Measurements from ENCODE around the gene ZNF23. TPM values are rescaled to one million over a fixed set of nuclear protein-coding genes. Genes with fewer than 3 reads are reported as not detected.

ZNF23 gene
- total and polyA plus RNA-seq, 10 of the 15 experiments (the other 5 are each of a cell fraction or from before 2014, with no cell fraction given): 3.6 to 11.5 (median 8.7) TPM

GRCh38 chr16:71432906-71433305, 29.1 kb downstream of the ZNF23 start (continued):
- TF ChIP-seq BHLHE40 (IDR thresholded peaks at IDR 0.05; ENCODE audit: borderline replicate concordance in 1 of 2, low read depth in 2 of 2, low read length in 1 of 2) (no peak), ESRRA (IDR thresholded peaks at IDR 0.05; ENCODE audit: low read length) (no peak), NFYB (IDR thresholded peaks at IDR 0.05; ENCODE audit: insufficient read depth, low read depth, low read length) (no peak), MYC (IDR thresholded peaks at IDR 0.05; ENCODE audit: insufficient read depth, insufficient read length, insufficient replicate concordance, low read length, severe bottlenecking) (no peak), CHD2 (IDR thresholded peaks at IDR 0.05; ENCODE audit: borderline replicate concordance, low read depth, low read length) (no peak), ZSCAN29 (IDR thresholded peaks at IDR 0.05) (no peak), ZNF217 (IDR thresholded peaks at IDR 0.05) (no peak)
- TF ChIP-seq, protein P1, sequence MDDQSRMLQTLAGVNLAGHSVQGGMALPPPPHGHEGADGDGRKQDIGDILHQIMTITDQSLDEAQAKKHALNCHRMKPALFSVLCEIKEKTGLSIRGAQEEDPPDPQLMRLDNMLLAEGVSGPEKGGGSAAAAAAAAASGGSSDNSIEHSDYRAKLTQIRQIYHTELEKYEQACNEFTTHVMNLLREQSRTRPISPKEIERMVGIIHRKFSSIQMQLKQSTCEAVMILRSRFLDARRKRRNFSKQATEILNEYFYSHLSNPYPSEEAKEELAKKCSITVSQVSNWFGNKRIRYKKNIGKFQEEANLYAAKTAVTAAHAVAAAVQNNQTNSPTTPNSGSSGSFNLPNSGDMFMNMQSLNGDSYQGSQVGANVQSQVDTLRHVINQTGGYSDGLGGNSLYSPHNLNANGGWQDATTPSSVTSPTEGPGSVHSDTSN (IDR thresholded peaks at IDR 0.05; ENCODE audit: insufficient replicate concordance, low read depth, low read length): no peak

GRCh38 chr16:71431991-71432390, 30.1 kb downstream of the ZNF23 start:
- Histone ChIP-seq H3K9ac (ENCODE audit: control insufficient read depth, insufficient read depth, low read length) (no peak overlapping the region), H3K27me3 (replicated peaks in 1 of 2; ENCODE audit: control insufficient read depth in 2 of 2, insufficient read depth in 2 of 2, low read length in 1 of 2) (no peaks in the 10 kb centered on the region), H3K4me1 (ENCODE audit: control insufficient read depth, insufficient read depth, low read length) (no peaks in the 10 kb centered on the region), H3K4me3 (no peak overlapping the region), H3K4me2 (ENCODE audit: control insufficient read depth, insufficient read depth) (no peak overlapping the region), H3K79me2 (ENCODE audit: control insufficient read depth, insufficient read depth, low read length) (no peaks in the 10 kb centered on the region), H4K20me1 (ENCODE audit: control insufficient read depth, insufficient read depth) (peaks cover 3% of the 10 kb centered on the region; the same call in 1 of the 2 replicates), H3K27ac (ENCODE audit: control insufficient read depth, insufficient read depth) (no peak overlapping the region), H2AFZ (ENCODE audit: control insufficient read depth, low read depth, low read length) (no peak overlapping the region), H3K9me3 (replicated peaks; ENCODE audit: control insufficient read depth, insufficient read depth, low read length) (no peaks in the 10 kb centered on the region), H3K36me3 (ENCODE audit: control insufficient read depth in 2 of 2, insufficient read depth in 2 of 2, low read length in 1 of 2) (no peaks in the 10 kb centered on the region)
- in situ Hi-C loops (cut with MboI): no loop called here
- intact Hi-C loops (cut with micrococcal nuclease; ENCODE audit: unreplicated experiment): no loop called here
- DNase-seq (ENCODE audit: low read depth, low spot score) (no peak), ATAC-seq (no peak), FAIRE-seq (no peak)
- POLR2A ChIA-PET: no interaction called here
- no TSS peak for BruUV-seq (replicated peaks)
- RAD21 ChIA-PET (ENCODE audit: unreplicated experiment): no interaction called here
- 63% methylated on average over 9 of the region's 9 CpGs for WGBS (ENCODE audit: insufficient coverage, insufficient replicate concordance, low lambda C conversion rate, missing lambda C conversion rate)
- SMC1A ChIA-PET (ENCODE audit: uncharacterized antibody, unreplicated experiment): no interaction called here
- CTCF ChIA-PET: no interaction called here
- TF ChIP-seq POLR2AphosphoS5 (IDR thresholded peaks at IDR 0.05; ENCODE audit: low read length) (no peak), SIN3A (IDR thresholded peaks at IDR 0.05; ENCODE audit: low read depth, low read length) (no peak), IRF3 (IDR thresholded peaks at IDR 0.05) (no peak), RUNX3 (IDR thresholded peaks at IDR 0.05; ENCODE audit: low read length) (no peak), IKZF2 (IDR thresholded peaks at IDR 0.05) (no peak), MEF2B (IDR thresholded peaks at IDR 0.05; ENCODE audit: partially characterized antibody, poor library complexity, severe bottlenecking) (no peak), RAD21 (IDR thresholded peaks at IDR 0.05; ENCODE audit: insufficient read depth, low read depth, low read length) (no peak), SREBF1 (IDR thresholded peaks at IDR 0.05; ENCODE audit: low read length) (no peak), HDGF (IDR thresholded peaks at IDR 0.05) (no peak), RCOR1 (conservative IDR thresholded peaks at IDR 0.05; ENCODE audit: low read depth, low read length) (no peak), MEF2A (IDR thresholded peaks at IDR 0.05; ENCODE audit: insufficient read depth, low read depth, low read length) (no peak), YBX1 (IDR thresholded peaks at IDR 0.05) (no peak), HDAC2 (IDR thresholded peaks at IDR 0.05) (no peak), DPF2 (IDR thresholded peaks at IDR 0.05) (no peak), IKZF1 (conservative IDR thresholded peaks at IDR 0.05) (no peak), ZBTB33 (IDR thresholded peaks at IDR 0.05) (no peak)

Data from GM12878 (cell line).